T-cell (primary cell): ENCODE results near the gene MAP1B. TPM values are rescaled to one million over a fixed set of nuclear protein-coding genes. Genes with fewer than 3 reads are reported as not detected.
A peak's percentile ranks its signal among the peaks of the same experiment; 100 is the strongest.

Source experiments
- ATAC-seq, 4 experiments: fragments of 200-7000 bp in 3 of 4; fragments of 150-1000 bp in 1 of 4; cut with Tn5 transposase; replicated peaks in 1 of 4; 1 replicate in 3 of 4; 2 replicates in 1 of 4; pipeline ENCODE4 v1.10.0; 2021; ENCODE audit warnings: moderate library complexity in 3 of 4, mild to moderate bottlenecking in 2 of 4, moderate number of reproducible peaks in 1 of 4
- CTCF ChIA-PET, 2 donors: fragments of 300-600 bp; sonication (Branson Sonifier 250); formaldehyde crosslinking; loops; one replicate each; lab custom pipeline; 2022; ENCODE audit warnings: antibody characterized with exemption in 2 of 2; lab: Charles Lee
- POLR2A ChIA-PET, 2 donors: fragments of 300-600 bp; sonication (Branson Sonifier 250); formaldehyde crosslinking; loops; one replicate each; lab custom pipeline; 2022; ENCODE audit warnings: antibody characterized with exemption in 2 of 2; lab: Charles Lee
- DNase-seq, 35 experiments: peaks; one replicate each; pipeline versions ENCODE4 v3.0.0 to v3.0.0-alpha.2; 2013 to 2023
- H3K27ac ChIP-seq: one replicate; pipeline ENCODE4 v1.5.1; 2013; ENCODE audit warnings: low read length
- H3K27me3 ChIP-seq, 2 experiments: replicated peaks in 1 of 2; 1 replicate in 1 of 2; 2 replicates in 1 of 2; pipeline versions ENCODE4 v1.6.1 to v1.7.0; 2013; ENCODE audit warnings: low read length in 1 of 2, mixed read lengths in 1 of 2; ENCODE audit not compliant: control insufficient read depth in 2 of 2, insufficient read depth in 2 of 2; ENCODE audit errors: extremely low read depth in 1 of 2
- H3K36me3 ChIP-seq, 2 donors: 1 replicate in 1 of 2; 2 replicates in 1 of 2; pipeline versions ENCODE4 v1.6.1 to v1.7.0; 2013; ENCODE audit warnings: low read length in 1 of 2; ENCODE audit not compliant: control insufficient read depth in 2 of 2, insufficient read depth in 1 of 2; ENCODE audit errors: extremely low read depth in 1 of 2
- H3K4me1 ChIP-seq, 2 experiments: 1 replicate in 1 of 2; 2 replicates in 1 of 2; pipeline versions ENCODE4 v1.6.1 to v1.7.0; 2013; ENCODE audit warnings: low read length in 2 of 2, mixed read lengths in 1 of 2; ENCODE audit not compliant: insufficient read depth in 2 of 2, control insufficient read depth in 1 of 2; ENCODE audit errors: extremely low read depth in 1 of 2
- H3K4me3 ChIP-seq, 2 donors: 1 replicate in 1 of 2; 2 replicates in 1 of 2; pipeline versions ENCODE4 v1.5.1 to v1.7.0; 2013; ENCODE audit warnings: mild to moderate bottlenecking in 2 of 2, low read length in 1 of 2, moderate library complexity in 1 of 2; ENCODE audit not compliant: control insufficient read depth in 1 of 2; ENCODE audit errors: extremely low read depth in 1 of 2
- H3K9me3 ChIP-seq: 2 replicates; pipeline ENCODE4 v1.7.0; 2013
- H3K27ac Mint-ChIP-seq, 2 donors: one replicate each; pipeline ENCODE4 v1.8.0; 2020 to 2021; ENCODE audit warnings: mild to moderate bottlenecking in 2 of 2, mixed read lengths in 2 of 2
- H3K27me3 Mint-ChIP-seq, 2 donors: one replicate each; pipeline ENCODE4 v1.8.0; 2021 to 2022; ENCODE audit warnings: mixed read lengths in 2 of 2
- H3K36me3 Mint-ChIP-seq: one replicate; pipeline ENCODE4 v1.8.0; 2021; ENCODE audit warnings: mixed read lengths
- H3K4me1 Mint-ChIP-seq, 3 donors: one replicate each; pipeline ENCODE4 v1.8.0; 2020 to 2022; ENCODE audit warnings: mixed read lengths in 3 of 3, mild to moderate bottlenecking in 1 of 3
- H3K4me3 Mint-ChIP-seq, 3 donors: one replicate each; pipeline ENCODE4 v1.8.0; 2020 to 2022; ENCODE audit warnings: mild to moderate bottlenecking in 3 of 3, mixed read lengths in 3 of 3, moderate library complexity in 3 of 3
- H3K9me3 Mint-ChIP-seq, 3 donors: one replicate each; pipeline ENCODE4 v1.8.0; 2020 to 2022; ENCODE audit warnings: mixed read lengths in 3 of 3
- WGBS: methylation state at CpG from one replicate; pipeline ENCODE4 v1.1.5; 2013; ENCODE audit warnings: missing lambda C conversion rate; ENCODE audit not compliant: insufficient coverage; 5-methylcytosine and 5-hydroxymethylcytosine counted together
- total RNA-seq, 35 experiments: library from RNA in 6 of 35; stranded (reverse) in 6 of 35; fragments of 120-200 nt in 1 of 35; gene quantifications; one replicate each; pipeline versions ENCODE4 v1.2.1 to v1.2.4 and lab custom pipeline; 2013 to 2026

Gene MAP1B
- total RNA-seq, 5 donors from 2014 or later (not counting 1 experiment from before 2014, with no cell fraction given), result 0.33 to 0.98 (median 0.47) TPM; not detected in 2

DNA sequence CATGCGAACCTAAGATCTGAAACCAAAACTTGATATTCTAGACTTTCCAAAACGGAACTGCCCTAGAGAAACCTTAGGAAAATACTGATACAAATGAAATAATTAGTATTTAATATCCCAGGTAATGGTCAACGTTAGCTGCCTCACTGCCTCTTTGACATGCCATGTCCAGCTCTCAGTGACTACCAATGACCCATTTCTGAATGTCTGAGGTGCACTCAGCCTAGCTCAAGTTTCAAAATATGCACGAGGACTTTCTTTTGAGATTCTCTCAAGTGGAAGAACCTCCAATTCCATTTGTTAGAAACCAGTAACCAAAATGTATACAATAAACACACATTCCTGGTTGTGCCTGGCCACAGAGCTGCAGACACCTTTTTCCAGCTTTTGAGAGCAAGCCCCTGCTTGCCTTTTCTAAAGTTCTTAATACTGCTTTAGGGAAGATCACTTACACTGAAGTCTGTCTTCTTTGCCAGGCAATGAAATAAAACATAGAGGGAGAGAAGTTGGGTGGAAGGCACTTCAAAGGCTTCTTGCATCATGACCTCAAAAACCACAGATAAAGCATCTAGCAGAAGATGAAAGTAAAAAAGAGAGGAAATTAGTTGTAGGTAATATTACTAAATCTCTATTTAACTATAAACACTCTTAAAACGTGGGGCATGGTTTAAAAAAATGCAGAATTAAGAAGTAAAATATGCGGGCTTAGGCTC lies 124.9 kb downstream of the MAP1B start:
- H3K27ac Mint-ChIP-seq, result no peak overlapping the region
- ATAC-seq (peak in 3 of 4 experiments; percentile 38 to 70 (median 42)), DNase-seq (peak in 8 of 35 experiments; percentile 1 to 67 (median 6))
- H3K9me3 Mint-ChIP-seq, result no peaks in the 10 kb centered on the region
- peaks cover 14 to 19% of the 10 kb centered on the region in 2 experiments for H3K4me1 ChIP-seq
- no peak overlapping the region for H3K4me3 ChIP-seq
- H3K27me3 Mint-ChIP-seq, result no peaks in the 10 kb centered on the region
- no peaks in the 10 kb centered on the region for H3K9me3 ChIP-seq
- POLR2A ChIA-PET, result interaction anchor here in 1 of 2 donors (0.5 kb wide), 1 partner anchor 941 kb away, joined by 3 read pairs; no protein-coding TSS in a partner anchor
- peak overlapping the region; percentile 14 to 48 (median 47) for H3K4me3 Mint-ChIP-seq
- no peaks in the 10 kb centered on the region for H3K27me3 ChIP-seq
- H3K36me3 Mint-ChIP-seq, result peaks cover 45% of the 10 kb centered on the region
- CTCF ChIA-PET, result interaction anchor here in 1 of 2 donors (0.6 kb wide), 1 partner anchor 36 kb away, joined by 3 read pairs; no protein-coding TSS in a partner anchor
- no peak overlapping the region for H3K27ac ChIP-seq
- peaks cover 46 to 53% (median 53%) of the 10 kb centered on the region in 3 donors for H3K4me1 Mint-ChIP-seq
- H3K36me3 ChIP-seq, result peaks cover 0 to 8% of the 10 kb centered on the region in 2 donors
- 88% methylated on average over 1 of the region's 6 CpGs for WGBS

DNA sequence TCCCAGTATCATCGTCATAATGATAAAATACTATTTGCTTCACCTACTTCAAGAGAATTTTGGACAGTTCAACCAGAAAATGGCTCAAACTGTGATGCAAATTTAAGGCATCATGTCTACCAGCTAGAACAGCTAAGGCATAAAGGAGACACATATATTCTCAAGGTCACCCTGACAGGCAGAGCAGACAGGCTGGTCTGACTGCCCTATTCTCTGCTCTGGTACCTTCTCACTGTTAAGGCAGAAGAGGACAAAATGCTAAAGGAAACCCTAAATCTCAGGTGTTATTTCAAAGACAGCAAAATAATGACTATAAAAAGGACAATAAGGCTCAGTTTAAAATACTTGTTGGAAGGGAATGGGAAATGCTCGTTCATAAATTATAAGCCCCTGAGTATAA lies 125.6 kb downstream of the MAP1B start:
- Mint-ChIP-seq H3K9me3 (no peaks in the 10 kb centered on the region), H3K36me3 (peaks cover 45% of the 10 kb centered on the region), H3K27ac (no peak overlapping the region), H3K4me1 (peaks cover 46 to 53% (median 51%) of the 10 kb centered on the region in 3 donors), H3K4me3 (peak overlapping the region in 2 of 3 donors; percentile 47 to 48), H3K27me3 (no peaks in the 10 kb centered on the region)
- H3K9me3 ChIP-seq, result no peaks in the 10 kb centered on the region
- POLR2A ChIA-PET, result no interaction called here
- 60% methylated on average over 1 of the region's 2 CpGs for WGBS
- no peak overlapping the region for H3K27ac ChIP-seq
- peaks cover 0 to 11% of the 10 kb centered on the region in 2 donors for H3K36me3 ChIP-seq
- H3K4me3 ChIP-seq, result no peak overlapping the region
- peaks cover 14 to 19% of the 10 kb centered on the region in 2 experiments for H3K4me1 ChIP-seq
- CTCF ChIA-PET, result interaction anchor here in 1 of 2 donors (0.6 kb wide), 1 partner anchor 36 kb away, joined by 3 read pairs; no protein-coding TSS in a partner anchor
- H3K27me3 ChIP-seq, result no peaks in the 10 kb centered on the region
- DNase-seq (peak in 1 of 35 experiments; percentile 4), ATAC-seq (no peak)

DNA sequence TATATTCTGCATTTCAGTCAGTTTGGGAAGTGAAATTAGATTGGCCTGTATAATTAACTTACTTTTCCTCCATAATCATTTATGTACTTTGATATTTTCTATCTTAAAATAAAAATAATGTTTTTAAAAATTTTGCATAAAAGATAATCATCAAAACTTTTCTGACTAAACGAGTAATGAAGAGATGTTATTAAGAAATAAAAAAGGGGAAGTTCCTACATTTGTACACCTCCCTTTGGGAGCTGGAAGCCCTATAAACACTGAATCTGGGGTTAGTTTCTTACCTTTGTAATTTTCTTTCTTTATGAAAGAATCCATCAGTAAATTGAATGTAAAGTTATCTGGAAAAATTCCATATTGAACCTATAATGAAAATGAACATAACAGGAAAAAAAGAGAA lies 126.6 kb downstream of the MAP1B start:
- Mint-ChIP-seq H3K36me3 (peaks cover 51% of the 10 kb centered on the region), H3K4me3 (no peak overlapping the region), H3K27me3 (no peaks in the 10 kb centered on the region), H3K27ac (no peak overlapping the region), H3K9me3 (no peaks in the 10 kb centered on the region), H3K4me1 (peaks cover 46 to 53% (median 51%) of the 10 kb centered on the region in 3 donors)
- CTCF ChIA-PET, result interaction anchor here in 1 of 2 donors (0.6 to 1.9 kb wide), 3 partner anchors 11 to 95 kb away, joined by 3 to 9 read pairs (median 4); no protein-coding TSS in a partner anchor
- Histone ChIP-seq H3K27me3 (no peaks in the 10 kb centered on the region), H3K27ac (no peak overlapping the region), H3K9me3 (no peaks in the 10 kb centered on the region), H3K36me3 (peaks cover 0 to 12% of the 10 kb centered on the region in 2 donors), H3K4me1 (peaks cover 14 to 19% of the 10 kb centered on the region in 2 experiments), H3K4me3 (no peak overlapping the region)
- DNase-seq, result no peak
- no peak for ATAC-seq
- POLR2A ChIA-PET, result interaction anchor here (0.6 to 0.7 kb wide), 2 partner anchors 623 to 761 kb away, joined by 3 to 4 read pairs; no protein-coding TSS in a partner anchor
- WGBS, result no CpG with 5 or more reads among the region's 1 CpG

DNA sequence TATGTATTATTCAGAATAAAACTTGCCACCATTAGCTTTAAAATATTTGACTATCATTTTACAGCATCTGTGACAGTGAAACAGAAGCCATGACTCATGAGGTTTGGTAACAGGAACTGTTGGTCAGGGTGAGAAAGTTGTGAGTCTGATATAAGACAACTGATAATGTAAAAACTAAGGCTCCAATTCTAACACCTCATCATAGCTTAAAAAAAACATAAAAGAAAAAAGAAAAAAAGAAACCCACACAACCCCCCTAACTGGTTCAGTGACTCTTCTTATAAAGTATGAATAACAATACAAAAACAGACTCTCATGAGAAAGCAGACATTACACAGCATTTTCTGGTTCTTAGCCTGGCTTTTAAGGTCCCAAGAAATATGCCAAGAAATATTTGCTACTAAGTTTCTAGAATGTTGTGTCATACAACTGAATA lies 127.0 kb downstream of the MAP1B start:
- Histone ChIP-seq H3K9me3 (no peaks in the 10 kb centered on the region), H3K4me1 (peaks cover 14 to 19% of the 10 kb centered on the region in 2 experiments), H3K27ac (no peak overlapping the region), H3K36me3 (peaks cover 0 to 12% of the 10 kb centered on the region in 2 donors), H3K4me3 (no peak overlapping the region), H3K27me3 (no peaks in the 10 kb centered on the region)
- Mint-ChIP-seq H3K36me3 (peaks cover 52% of the 10 kb centered on the region), H3K4me3 (no peak overlapping the region), H3K9me3 (no peaks in the 10 kb centered on the region), H3K4me1 (peaks cover 46 to 53% (median 51%) of the 10 kb centered on the region in 3 donors), H3K27me3 (no peaks in the 10 kb centered on the region), H3K27ac (no peak overlapping the region)
- POLR2A ChIA-PET, result interaction anchor here (0.6 to 0.7 kb wide), 2 partner anchors 622 to 762 kb away, joined by 3 to 4 read pairs; no protein-coding TSS in a partner anchor
- ATAC-seq, result peak; percentile 80 to 91 (median 86)
- CTCF ChIA-PET, result interaction anchor here in 1 of 2 donors (0.6 to 1.9 kb wide), 4 partner anchors 11 to 95 kb away, joined by 3 to 9 read pairs (median 4); no protein-coding TSS in a partner anchor
- peak in 12 of 35 experiments; percentile 3 to 78 (median 9) for DNase-seq

DNA sequence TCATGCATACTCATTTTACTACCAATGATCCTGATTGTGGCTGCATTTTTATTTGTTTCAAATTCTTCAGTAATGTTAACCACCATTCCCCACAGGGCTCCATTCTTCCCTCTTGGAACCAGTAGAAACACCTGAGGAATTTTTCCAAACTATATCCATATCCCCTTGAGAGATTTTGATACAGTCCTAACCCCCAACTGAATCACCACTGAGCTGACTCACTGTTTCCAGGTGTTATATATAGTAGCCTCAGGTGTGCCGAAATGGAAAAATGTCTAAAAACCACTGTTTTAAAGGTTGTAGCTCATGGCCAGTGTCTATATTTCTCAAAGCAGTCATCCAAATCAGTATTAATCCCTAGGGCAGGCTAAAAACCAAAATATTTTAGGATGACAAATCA lies 127.6 kb downstream of the MAP1B start:
- Histone ChIP-seq H3K9me3 (no peaks in the 10 kb centered on the region), H3K27me3 (no peaks in the 10 kb centered on the region), H3K4me1 (peaks cover 9 to 19% of the 10 kb centered on the region in 2 experiments), H3K27ac (no peak overlapping the region), H3K36me3 (peaks cover 0 to 12% of the 10 kb centered on the region in 2 donors), H3K4me3 (no peak overlapping the region)
- ATAC-seq, result no peak
- H3K27me3 Mint-ChIP-seq, result no peaks in the 10 kb centered on the region
- peaks cover 46 to 53% (median 51%) of the 10 kb centered on the region in 3 donors for H3K4me1 Mint-ChIP-seq
- ChIA-PET CTCF (interaction anchor here in 1 of 2 donors (0.6 to 1.9 kb wide), 3 partner anchors 10 to 74 kb away, joined by 3 to 9 read pairs (median 4); no protein-coding TSS in a partner anchor), POLR2A (no interaction called here)
- WGBS, result no CpG with 5 or more reads among the region's 1 CpG
- no peak for DNase-seq
- peaks cover 54% of the 10 kb centered on the region for H3K36me3 Mint-ChIP-seq
- no peaks in the 10 kb centered on the region for H3K9me3 Mint-ChIP-seq
- H3K4me3 Mint-ChIP-seq, result no peak overlapping the region
- no peak overlapping the region for H3K27ac Mint-ChIP-seq

DNA sequence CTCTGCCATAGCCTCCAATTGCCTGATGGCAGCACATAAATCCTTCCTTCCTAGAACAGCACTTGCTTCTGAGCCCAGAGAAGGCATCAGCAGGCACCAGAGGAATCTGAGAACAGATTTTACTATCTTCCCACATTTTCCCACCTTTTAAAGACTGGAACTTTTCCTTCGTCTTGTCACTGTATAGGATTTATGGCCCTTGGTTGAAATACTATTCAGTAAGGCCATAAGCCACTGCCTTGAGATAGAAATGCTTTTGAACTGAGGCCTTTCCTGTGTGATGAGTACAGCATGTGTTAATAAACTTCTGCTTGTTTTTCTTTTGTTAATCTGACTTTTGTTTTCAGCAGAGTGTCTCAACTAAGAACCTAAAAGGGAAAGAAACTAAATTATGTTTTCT lies 128.4 kb downstream of the MAP1B start:
- H3K4me1 Mint-ChIP-seq, result peaks cover 38 to 49% (median 45%) of the 10 kb centered on the region in 3 donors
- no peaks in the 10 kb centered on the region for H3K27me3 Mint-ChIP-seq
- H3K9me3 ChIP-seq, result no peaks in the 10 kb centered on the region
- H3K27ac ChIP-seq, result no peak overlapping the region
- POLR2A ChIA-PET, result no interaction called here
- no peaks in the 10 kb centered on the region for H3K9me3 Mint-ChIP-seq
- H3K4me1 ChIP-seq, result peaks cover 9 to 19% of the 10 kb centered on the region in 2 experiments
- WGBS, result no CpG with 5 or more reads among the region's 1 CpG
- no peak for DNase-seq
- ATAC-seq, result no peak
- no peaks in the 10 kb centered on the region for H3K27me3 ChIP-seq
- H3K36me3 ChIP-seq, result peaks cover 0 to 9% of the 10 kb centered on the region in 2 donors
- no peak overlapping the region for H3K4me3 ChIP-seq
- H3K36me3 Mint-ChIP-seq, result peaks cover 47% of the 10 kb centered on the region
- CTCF ChIA-PET, result no interaction called here
- H3K27ac Mint-ChIP-seq, result no peak overlapping the region
- no peak overlapping the region for H3K4me3 Mint-ChIP-seq
